Esophagus squamous epithelium (tissue), 5 donors: ENCODE measurements around the gene GNPDA1. TPM values are rescaled to one million over a fixed set of nuclear protein-coding genes. Genes with fewer than 3 reads are reported as not detected.
A peak's percentile ranks its signal among the peaks of the same experiment; 100 is the strongest.

ENCODE experiments used
- DNase-seq: peaks from one replicate; lab custom pipeline; 2025; lab: John Stamatoyannopoulos, UW
- H3K27ac ChIP-seq, 4 donors: fragments of 200-600 bp; sonication (generic); one replicate each; pipeline ENCODE4 v1.5.1; 2016 to 2019; ENCODE audit warnings: mild to moderate bottlenecking in 1 of 4
- H3K27me3 ChIP-seq, 4 donors: fragments of 200-600 bp; sonication (generic); 1 replicate in 3 of 4; 2 replicates in 1 of 4; pipeline versions ENCODE4 v1.5.1 to v1.6.0; 2017 to 2021; ENCODE audit warnings: antibody characterized with exemption in 1 of 4
- H3K36me3 ChIP-seq, 3 donors: fragments of 200-600 bp; sonication (generic); one replicate each; pipeline ENCODE4 v1.5.1; 2016 to 2019
- H3K4me1 ChIP-seq, 3 donors: fragments of 200-600 bp; sonication (generic); one replicate each; pipeline ENCODE4 v1.5.1; 2017 to 2019
- H3K4me3 ChIP-seq, 4 donors: fragments of 200-600 bp; sonication (generic); 1 replicate in 3 of 4; 2 replicates in 1 of 4; pipeline ENCODE4 v1.5.1; 2016 to 2019; ENCODE audit warnings: mild to moderate bottlenecking in 2 of 4, moderate library complexity in 1 of 4
- H3K9me3 ChIP-seq, 3 donors: fragments of 200-600 bp; sonication (generic); one replicate each; pipeline ENCODE4 v1.5.1; 2016 to 2019
- CTCF ChIP-seq, 6 experiments: fragments of 450-650 bp in 4 of 6; fragments of 200-600 bp in 2 of 6; sonication (generic) in 2 of 6; IDR thresholded peaks; one replicate each; pipeline ENCODE4 v1.5.1; 2016 to 2019; ENCODE audit warnings: antibody characterized with exemption in 6 of 6, mild to moderate bottlenecking in 4 of 6, moderate library complexity in 4 of 6
- POLR2A ChIP-seq, 4 donors: fragments of 450-650 bp; IDR thresholded peaks; one replicate each; pipeline ENCODE4 v1.6.1; 2017; ENCODE audit warnings: antibody characterized with exemption in 4 of 4, mild to moderate bottlenecking in 4 of 4, moderate library complexity in 3 of 4
- WGBS, 2 donors: methylation state at CpG; one replicate each; pipeline ENCODE4 v1.1.5; 2018; 5-methylcytosine and 5-hydroxymethylcytosine counted together
- intact Hi-C: fragments of 100-400 bp; cut with DNase I; formaldehyde crosslinking; loops from one replicate; pipeline ENCODE4 v1.15.0; 2022
- total RNA-seq, 4 donors: library from RNA; depleted of rRNA; stranded (reverse); fragments of >200 nt; gene quantifications; one replicate each; pipeline ENCODE4 v1.1.0, GENCODE V29; 2016
- donor health status: DM: yes; HTN: yes; CAD: no.

GNPDA1 gene
- 10 to 100 TPM; 12.3 to 42.6 (median 21.1) TPM for total RNA-seq

- WGBS, 2 donors = 3 to 7% methylated on average over 2 to 3 of the region's 58 CpGs
- Histone ChIP-seq H3K27ac (peak within 1 kb of the TSS; percentile 76 to 91 (median 91)), H3K9me3 (no peaks in the 10 kb centered on the region), H3K27me3 (no peaks in the 10 kb centered on the region), H3K36me3 (peaks cover 0 to 6% (median 0%) of the 10 kb centered on the region in 3 donors), H3K4me1 (peaks cover 5 to 50% (median 27%) of the 10 kb centered on the region in 3 donors), H3K4me3 (peak within 1 kb of the TSS; percentile 57 to 90 (median 71))
- peak in 2 of 4 donors; percentile 40 to 47 for TF ChIP-seq POLR2A (IDR thresholded peaks at IDR 0.05)
- peak in 3 of 6 experiments; percentile 22 to 40 (median 34) for TF ChIP-seq CTCF (IDR thresholded peaks at IDR 0.05)
- intact Hi-C loops = no loop called here
- DNase-seq = peak; percentile 10
These were observed at the start of gene GNPDA1 for GRCh38 chr5:142012792-142013388. TSS of gene GNPDA1 (minus strand) at chr5:142013027. CDS start at chr5:142012035, 992 bp downstream.

DNA sequence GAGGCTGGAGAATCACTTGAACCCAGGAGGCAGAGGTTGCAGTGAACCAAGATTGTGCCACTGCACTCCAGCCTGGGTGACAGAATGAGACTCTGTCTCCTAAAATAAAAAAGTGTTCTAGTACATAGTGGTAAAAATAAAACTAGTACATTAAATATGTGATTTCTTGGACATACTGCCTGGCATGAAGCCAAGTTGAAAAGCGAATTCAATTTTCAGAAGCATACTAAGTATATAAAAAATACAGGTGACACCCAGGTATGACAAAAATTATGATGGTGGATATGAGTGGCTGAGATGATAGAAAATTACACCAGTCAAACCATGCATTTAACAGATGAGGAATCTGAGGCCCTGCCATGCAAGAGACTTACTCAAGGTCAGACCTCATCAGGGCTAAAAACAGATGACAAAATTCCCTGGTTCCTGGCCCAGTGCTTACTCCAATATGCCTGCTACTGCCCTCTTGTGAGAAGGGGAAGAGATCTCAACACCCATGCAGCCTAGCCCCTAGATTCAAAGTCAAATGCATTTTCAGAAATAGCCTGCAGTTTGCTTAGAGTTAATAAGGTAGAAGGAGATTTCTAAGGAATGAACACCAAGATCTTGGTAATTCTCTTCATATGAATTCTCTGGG lies 46.6 kb upstream of the GNPDA1 start:
- WGBS, 2 donors = 76 to 82% methylated on average over 1 of the region's 1 CpG
- TF ChIP-seq CTCF (IDR thresholded peaks at IDR 0.05) = no peak
- TF ChIP-seq POLR2A (IDR thresholded peaks at IDR 0.05) = no peak
- Histone ChIP-seq H3K4me3 (no peak overlapping the region), H3K4me1 (peaks cover 0 to 29% (median 11%) of the 10 kb centered on the region in 3 donors), H3K36me3 (no peaks in the 10 kb centered on the region), H3K27me3 (no peaks in the 10 kb centered on the region), H3K27ac (no peak overlapping the region), H3K9me3 (no peaks in the 10 kb centered on the region)
- intact Hi-C loops = no loop called here
- DNase-seq = no peak

DNA sequence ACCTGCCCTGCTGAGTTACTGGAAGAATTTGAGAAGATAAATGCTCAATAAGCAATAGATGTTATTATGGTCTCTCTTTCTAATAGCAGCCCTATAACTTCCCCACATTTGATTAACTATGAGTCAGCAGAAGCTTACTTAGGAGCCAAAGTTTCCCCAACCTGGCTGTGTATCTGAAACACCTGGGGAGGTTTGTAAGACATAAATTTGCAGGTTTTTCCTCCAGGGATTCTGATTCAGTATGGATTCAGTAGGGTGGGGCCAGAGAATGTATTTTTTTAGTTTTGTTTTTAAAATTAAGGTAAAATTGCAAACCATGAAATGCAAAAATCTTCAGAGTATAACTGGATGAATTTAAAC lies 44.9 kb upstream of the GNPDA1 start:
- H3K9me3 ChIP-seq = no peaks in the 10 kb centered on the region
- intact Hi-C loops = no loop called here

DNA sequence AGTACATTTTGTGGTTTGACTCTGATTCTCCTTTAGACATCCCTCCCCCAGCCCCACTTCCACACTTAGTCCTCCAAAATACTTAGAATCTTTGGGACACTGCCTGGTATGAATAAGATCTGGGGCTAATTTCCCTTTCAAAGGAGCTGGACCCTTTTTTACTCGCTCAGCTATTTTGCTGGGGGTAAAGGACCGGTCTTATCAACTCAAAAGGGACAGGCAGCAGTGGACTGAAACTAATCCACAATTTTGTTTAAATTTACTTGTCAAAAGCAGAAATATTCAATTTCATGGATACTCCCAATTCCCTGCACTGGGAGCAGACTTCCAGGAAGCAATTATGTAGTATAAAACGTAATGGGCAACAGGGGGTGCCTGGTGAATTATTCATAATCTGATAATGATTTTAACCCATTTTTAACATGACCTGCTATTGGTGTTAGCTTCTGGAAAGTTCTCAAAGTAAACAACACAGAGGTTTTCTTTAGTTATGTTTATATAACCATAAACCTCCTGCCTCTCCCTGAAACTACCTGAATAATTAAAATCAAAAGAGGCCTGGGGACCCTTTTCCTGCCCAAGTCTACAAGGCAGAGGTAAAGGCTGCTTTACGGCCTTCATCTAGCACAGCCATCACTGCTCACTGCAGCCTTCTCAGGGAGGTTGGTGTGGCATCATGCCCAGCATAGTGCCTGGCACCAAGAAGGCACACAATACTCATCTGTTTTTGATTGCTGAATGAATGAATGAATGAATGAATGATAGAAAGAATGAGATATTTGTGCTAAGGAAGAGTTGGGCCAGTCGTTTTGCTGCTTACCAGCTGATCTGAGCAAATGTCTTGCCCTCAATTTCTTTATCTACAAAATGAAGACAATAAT lies 44.2 kb upstream of the GNPDA1 start:
- no peak for DNase-seq
- Histone ChIP-seq H3K36me3 (no peaks in the 10 kb centered on the region), H3K9me3 (no peaks in the 10 kb centered on the region), H3K4me3 (no peak overlapping the region), H3K27me3 (no peaks in the 10 kb centered on the region), H3K27ac (no peak overlapping the region), H3K4me1 (peaks cover 0 to 28% (median 11%) of the 10 kb centered on the region in 3 donors)
- WGBS, 2 donors = 55 to 79% methylated on average over 4 of the region's 5 CpGs
- TF ChIP-seq POLR2A (IDR thresholded peaks at IDR 0.05) = no peak
- no peak for TF ChIP-seq CTCF (IDR thresholded peaks at IDR 0.05)
- intact Hi-C loops = no loop called here

More for the DNA sequence above, 44.9 kb upstream of the GNPDA1 start:
- DNase-seq = no peak
- H3K4me1 ChIP-seq = peaks cover 0 to 28% (median 11%) of the 10 kb centered on the region in 3 donors
- peak overlapping the region in 1 of 4 donors; percentile 2 for H3K27ac ChIP-seq
- no peaks in the 10 kb centered on the region for H3K36me3 ChIP-seq
- no peaks in the 10 kb centered on the region for H3K27me3 ChIP-seq
- TF ChIP-seq POLR2A (IDR thresholded peaks at IDR 0.05) (no peak), CTCF (IDR thresholded peaks at IDR 0.05) (no peak)
- no peak overlapping the region for H3K4me3 ChIP-seq
